Testis (tissue), 3 donors: ENCODE data around the gene FXYD7. TPM values are rescaled to one million over a fixed set of nuclear protein-coding genes. Genes with fewer than 3 reads are reported as not detected.
"Not testable (repeated sequence)": the region's sequence is repeated elsewhere in the genome, so short reads cannot be mapped to it uniquely, and the experiment has no call there.

ENCODE experiments used
- DNase-seq: peaks from one replicate; pipeline ENCODE4 v3.0.0-alpha.2; 2019
- H3K27ac ChIP-seq, 2 donors: fragments of 200-600 bp; sonication (generic); one replicate each; pipeline ENCODE4 v1.5.1; 2019
- H3K27me3 ChIP-seq: fragments of 200-600 bp; sonication (generic); one replicate; pipeline ENCODE4 v1.5.1; 2019
- H3K36me3 ChIP-seq: fragments of 200-600 bp; sonication (generic); one replicate; pipeline ENCODE4 v1.5.1; 2017; ENCODE audit warnings: low read depth; ENCODE audit errors: missing control alignments
- H3K4me1 ChIP-seq: fragments of 200-600 bp; sonication (generic); one replicate; pipeline ENCODE4 v1.5.1; 2019
- H3K4me3 ChIP-seq, 2 donors: fragments of 200-600 bp; sonication (generic); one replicate each; pipeline ENCODE4 v1.5.1; 2017 to 2019
- H3K9me3 ChIP-seq: fragments of 200-600 bp; sonication (generic); one replicate; pipeline ENCODE4 v1.5.1; 2017
- CTCF ChIP-seq, 3 experiments: fragments of 450-650 bp in 2 of 3; fragments of 200-600 bp in 1 of 3; sonication (generic) in 1 of 3; IDR thresholded peaks; one replicate each; pipeline ENCODE4 v1.5.1; 2016 to 2019; ENCODE audit warnings: antibody characterized with exemption in 3 of 3, mild to moderate bottlenecking in 2 of 3, moderate library complexity in 1 of 3
- POLR2A ChIP-seq: fragments of 450-650 bp; IDR thresholded peaks from one replicate; pipeline ENCODE4 v1.6.1; 2017; ENCODE audit warnings: antibody characterized with exemption, mild to moderate bottlenecking, moderate library complexity
- WGBS, 2 donors: methylation state at CpG; one replicate each; pipeline ENCODE4 v1.1.5; 2018; 5-methylcytosine and 5-hydroxymethylcytosine counted together
- intact Hi-C: fragments of 100-400 bp; cut with DNase I; formaldehyde crosslinking; loops from one replicate; pipeline ENCODE4 v1.15.1; 2023; ENCODE audit warnings: low total_unique reads
- polyA plus RNA-seq: library from polyadenylated mRNA; stranded (reverse); fragments of 350-450 nt; fragmentation: Illumina TruSeq; extraction: RNeasy Lipid Tissue Mini Kit (QIAGEN cat#74804); gene quantifications from one replicate; pipeline ENCODE4 v1.2.3, GENCODE V29; 2014; ENCODE audit warnings: low read depth, low replicate concordance; ENCODE audit not compliant: insufficient read depth
- total RNA-seq, 2 donors: library from RNA; depleted of rRNA; stranded (reverse); fragments of >200 nt; gene quantifications; one replicate each; pipeline ENCODE4 v1.2.3, GENCODE V29; 2016

The FXYD7 gene
- total and polyA plus RNA-seq, 3 donors from 2014 or later = 1.2 to 2.1 TPM; not detected in 1

- no peaks in the 10 kb centered on the region for H3K36me3 ChIP-seq
- intact Hi-C loops = no loop called here
- no peak overlapping the region for H3K27ac ChIP-seq
- peaks cover 8% of the 10 kb centered on the region for H3K4me1 ChIP-seq
- no peaks in the 10 kb centered on the region for H3K27me3 ChIP-seq
- no peak overlapping the region for H3K4me3 ChIP-seq
- no peak for DNase-seq
- H3K9me3 ChIP-seq = no peaks in the 10 kb centered on the region
- 81 to 86% methylated on average over 7 of the region's 7 CpGs for WGBS, 2 donors
- no peak for TF ChIP-seq POLR2A
- no peak for TF ChIP-seq CTCF (IDR thresholded peaks at IDR 0.05)
Observed at GRCh38 chr19:35146746-35147459, 3.8 kb downstream of the FXYD7 start.

- H3K27me3 ChIP-seq = no peaks in the 10 kb centered on the region
- peaks cover 3% of the 10 kb centered on the region for H3K4me1 ChIP-seq
- intact Hi-C loops = no loop called here
Observed at GRCh38 chr19:35149463-35149862, 6.4 kb downstream of the FXYD7 start.

GRCh38 chr19:35150445-35150844 lies 7.4 kb downstream of the FXYD7 start:
- DNase-seq = no peak
- Histone ChIP-seq H3K4me1 (peaks cover 9% of the 10 kb centered on the region), H3K36me3 (no peaks in the 10 kb centered on the region), H3K4me3 (no peak overlapping the region), H3K27ac (no peak overlapping the region), H3K27me3 (no peaks in the 10 kb centered on the region), H3K9me3 (no peaks in the 10 kb centered on the region)
- intact Hi-C loops = no loop called here
- TF ChIP-seq CTCF (IDR thresholded peaks at IDR 0.05) (no peak), POLR2A (no peak)
- 73 to 82% methylated on average over 2 of the region's 2 CpGs for WGBS, 2 donors

More at GRCh38 chr19:35149463-35149862, 6.4 kb downstream of the FXYD7 start:
- TF ChIP-seq CTCF (IDR thresholded peaks at IDR 0.05) = no peak
- TF ChIP-seq POLR2A = no peak
- Histone ChIP-seq H3K36me3 (no peaks in the 10 kb centered on the region), H3K27ac (no peak overlapping the region), H3K4me3 (no peak overlapping the region), H3K9me3 (no peaks in the 10 kb centered on the region)
- WGBS, 2 donors = 75 to 83% methylated on average over 3 of the region's 3 CpGs
- DNase-seq = no peak

- Histone ChIP-seq H3K27ac (no peak overlapping the region), H3K36me3 (no peaks in the 10 kb centered on the region), H3K4me3 (no peak overlapping the region), H3K4me1 (peaks cover 9% of the 10 kb centered on the region), H3K9me3 (no peaks in the 10 kb centered on the region), H3K27me3 (no peaks in the 10 kb centered on the region)
- TF ChIP-seq POLR2A (no peak), CTCF (IDR thresholded peaks at IDR 0.05) (no peak)
- WGBS, 2 donors = 91 to 92% methylated on average over 16 to 20 of the region's 20 CpGs
- intact Hi-C loops = no loop called here
- DNase-seq = no peak
Observed at GRCh38 chr19:35151273-35152065, 8.4 kb downstream of the FXYD7 start.

- H3K36me3 ChIP-seq, H3K4me3 ChIP-seq, H3K4me1 ChIP-seq, H3K27ac ChIP-seq, H3K27me3 ChIP-seq, H3K9me3 ChIP-seq, intact Hi-C loops, DNase-seq: not testable (repeated sequence)
- whole genome bisulfite sequencing, 2 donors = 51 to 67% methylated on average over 10 of the region's 10 CpGs
Observed at GRCh38 chr19:35153129-35153522, 10.1 kb downstream of the FXYD7 start.
